ENCODE results near the gene LETM1. TPM values are rescaled to one million over a fixed set of nuclear protein-coding genes. Genes with fewer than 3 reads are reported as not detected.
A peak's percentile ranks its signal among the peaks of the same experiment; 100 is the strongest.

The LETM1 gene
- total and polyA plus RNA-seq, 2 of the 8 experiments (the other 6 are each of a cell fraction or from before 2014, with no cell fraction given): 19.8 to 50.1 TPM

DNA sequence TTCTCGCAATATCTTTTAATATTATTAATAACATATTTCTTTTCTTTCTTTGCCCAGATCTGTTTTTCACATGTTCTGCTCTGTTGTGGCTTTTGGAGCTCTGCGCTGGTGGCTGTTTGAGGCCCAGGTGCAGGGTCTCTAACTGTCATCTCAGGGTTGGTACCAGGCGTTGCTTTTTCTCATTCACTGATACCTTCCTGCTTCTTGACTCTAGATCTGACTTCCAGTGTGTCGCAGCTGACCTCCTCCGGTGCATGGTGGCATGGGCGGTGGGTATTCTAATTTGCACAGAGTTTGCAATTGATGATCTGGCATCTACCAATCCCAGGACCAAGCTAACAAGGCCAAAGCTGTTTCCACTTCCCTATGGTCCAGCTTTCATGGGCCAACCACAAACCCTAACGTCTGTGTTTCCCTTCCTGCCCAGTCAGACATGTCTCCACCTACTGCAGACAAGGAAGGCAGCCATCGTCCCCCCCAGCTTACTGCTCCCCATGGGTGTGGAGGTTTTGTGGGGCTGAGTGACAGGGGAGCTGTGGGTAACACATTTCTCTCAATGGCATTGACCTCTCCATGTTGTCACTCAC lies 25.2 kb downstream of the LETM1 start:
- H4K8ac ChIP-seq (ENCODE audit: extremely low read depth, insufficient read depth, low read length): no peak overlapping the region; the same call in 1 of the 2 replicates
- no peaks in the 10 kb centered on the region for H3K79me1 ChIP-seq (ENCODE audit: low read depth, low read length)
- H2BK120ac ChIP-seq (replicated peaks; ENCODE audit: low read depth, low read length): no peak overlapping the region
- H3K9ac ChIP-seq (replicated peaks in 1 of 4; ENCODE audit: extremely low read depth in 1 of 4, low read depth in 3 of 4, low read length in 3 of 4): no peak overlapping the region
- DNase-seq (ENCODE audit: low read depth in 1 of 2, low spot score in 2 of 2) (no peak), FAIRE-seq (no peak)
- peaks cover 0 to 4% (median 1%) of the 10 kb centered on the region in 4 experiments; a peak in 4 of 7 replicates for H3K4me1 ChIP-seq (replicated peaks in 1 of 4; ENCODE audit: control insufficient read depth in 3 of 4, insufficient read depth in 4 of 4, low read length in 3 of 4)
- no peak overlapping the region for H2BK20ac ChIP-seq (ENCODE audit: low read length)
- CTCF ChIA-PET (ENCODE audit: partially characterized antibody): interaction anchor here (0.6 to 4.1 kb wide), 14 partner anchors 12 to 312 kb away, joined by 3 to 16 read pairs (median 4); no protein-coding TSS in a partner anchor
- no peak overlapping the region for H2AK5ac ChIP-seq (ENCODE audit: low read depth, low read length)
- H3K27ac ChIP-seq (ENCODE audit: low read depth, low read length): no peak overlapping the region
- peaks cover 0 to 20% (median 8%) of the 10 kb centered on the region in 4 experiments; a peak in 5 of 8 replicates for H3K36me3 ChIP-seq (ENCODE audit: control insufficient read depth in 2 of 4, insufficient read depth in 4 of 4, low read length in 3 of 4)
- H2BK5ac ChIP-seq (ENCODE audit: low read depth, low read length): peak overlapping the region; percentile 13; the same call in 1 of the 2 replicates
- no peak overlapping the region for H4K5ac ChIP-seq (ENCODE audit: insufficient read length, low read depth, low read length)
- H4K91ac ChIP-seq (replicated peaks; ENCODE audit: insufficient read length, low read length): no peak overlapping the region
- no peak overlapping the region for H2AFZ ChIP-seq (ENCODE audit: low read length)
- no peaks in the 10 kb centered on the region for H3K23me2 ChIP-seq (ENCODE audit: low read depth, low read length)
- H3K4me2 ChIP-seq (ENCODE audit: insufficient read depth in 1 of 2, low read depth in 2 of 2, low read length in 2 of 2): no peak overlapping the region
- 94% methylated on average over 8 of the region's 8 CpGs; no CpG with 5 or more reads in 1 of the 2 experiments for WGBS, 2 experiments (ENCODE audit: extremely low coverage in 1 of 2, insufficient coverage in 1 of 2, insufficient read length in 1 of 2, insufficient replicate concordance in 2 of 2, low coverage in 1 of 2, low lambda C conversion rate in 2 of 2, missing lambda C conversion rate in 1 of 2)
- no peaks in the 10 kb centered on the region; a peak in 2 of 4 replicates for H3K9me3 ChIP-seq (ENCODE audit: insufficient read depth in 2 of 2, low read depth in 1 of 2, low read length in 1 of 2)
- no peaks in the 10 kb centered on the region for H3K27me3 ChIP-seq (replicated peaks in 1 of 4; ENCODE audit: control insufficient read depth in 3 of 4, extremely low read depth in 1 of 4, insufficient read depth in 3 of 4, low read length in 3 of 4)
- no peak overlapping the region for H3K4ac ChIP-seq (replicated peaks; ENCODE audit: insufficient read length, low read depth, low read length)
- no peak overlapping the region for H2BK12ac ChIP-seq (ENCODE audit: low read depth, low read length)
- H2BK15ac ChIP-seq (ENCODE audit: low read length): no peak overlapping the region
- H4K20me1 ChIP-seq (replicated peaks in 1 of 2; ENCODE audit: control insufficient read depth in 1 of 2, insufficient read depth in 2 of 2, low read length in 2 of 2): peaks cover 0 to 7% of the 10 kb centered on the region in 2 experiments
- POLR2A ChIA-PET (ENCODE audit: partially characterized antibody): interaction anchor here (1.1 kb wide), 1 partner anchor 36 kb away, joined by 3 read pairs; no protein-coding TSS in a partner anchor
- H3K4me3 ChIP-seq (ENCODE audit: extremely low read depth in 1 of 4, insufficient read depth in 2 of 4, low read depth in 3 of 4, low read length in 4 of 4): no peak overlapping the region
- no peak overlapping the region for H3K18ac ChIP-seq (ENCODE audit: extremely low read depth, low read length)
- no peak overlapping the region for H3K14ac ChIP-seq (ENCODE audit: insufficient read length)
- H3K79me2 ChIP-seq (ENCODE audit: control insufficient read depth in 1 of 2, insufficient read depth in 2 of 2, low read length in 2 of 2): no peaks in the 10 kb centered on the region
- H3K56ac ChIP-seq (replicated peaks; ENCODE audit: insufficient read length, low read depth, low read length): no peak overlapping the region
- no peak overlapping the region for H3K23ac ChIP-seq (ENCODE audit: insufficient read length)
- TF ChIP-seq YY1 (IDR thresholded peaks at IDR 0.05; ENCODE audit: low read depth, low read length): no peak
- no peak for TF ChIP-seq RXRA (IDR thresholded peaks at IDR 0.05; ENCODE audit: insufficient read depth, low read depth, low read length)
- TF ChIP-seq HDAC6 (IDR thresholded peaks at IDR 0.05; ENCODE audit: low read depth, low read length): no peak
- TF ChIP-seq BACH1 (IDR thresholded peaks at IDR 0.05; ENCODE audit: low read length): no peak
- no peak for TF ChIP-seq MAFK (IDR thresholded peaks at IDR 0.05; ENCODE audit: low read depth, low read length)
- TF ChIP-seq, protein P1, sequence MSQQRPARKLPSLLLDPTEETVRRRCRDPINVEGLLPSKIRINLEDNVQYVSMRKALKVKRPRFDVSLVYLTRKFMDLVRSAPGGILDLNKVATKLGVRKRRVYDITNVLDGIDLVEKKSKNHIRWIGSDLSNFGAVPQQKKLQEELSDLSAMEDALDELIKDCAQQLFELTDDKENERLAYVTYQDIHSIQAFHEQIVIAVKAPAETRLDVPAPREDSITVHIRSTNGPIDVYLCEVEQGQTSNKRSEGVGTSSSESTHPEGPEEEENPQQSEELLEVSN (IDR thresholded peaks at IDR 0.05): no peak
- no peak for TF ChIP-seq KDM1A (IDR thresholded peaks at IDR 0.05; ENCODE audit: borderline replicate concordance, low read length)
- no peak for TF ChIP-seq KDM5A (IDR thresholded peaks at IDR 0.05; ENCODE audit: low read length)
- TF ChIP-seq TEAD4 (IDR thresholded peaks at IDR 0.05; ENCODE audit: low read depth, low read length): no peak
- TF ChIP-seq JUND (IDR thresholded peaks at IDR 0.05; ENCODE audit: low read length): no peak
- no peak for TF ChIP-seq EGR1 (IDR thresholded peaks at IDR 0.05; ENCODE audit: borderline replicate concordance, low read depth, low read length)
- TF ChIP-seq GTF2F1 (IDR thresholded peaks at IDR 0.05; ENCODE audit: borderline replicate concordance, low read depth, low read length): no peak
- TF ChIP-seq SP4 (IDR thresholded peaks at IDR 0.05; ENCODE audit: low read length): no peak
- no peak for TF ChIP-seq CBX5 (IDR thresholded peaks at IDR 0.05; ENCODE audit: low read depth, low read length)
